ENCODE results near the gene NAV3.
"Not testable (repeated sequence)": the region's sequence is repeated elsewhere in the genome, so short reads cannot be mapped to it uniquely, and the experiment has no call there.

The NAV3 gene

GRCh38 chr12:78199926-78200325 is 369.2 kb downstream of the NAV3 start:
- DNase-seq: no peak

GRCh38 chr12:78204926-78205325 is 374.2 kb downstream of the NAV3 start:
- DNase-seq: no peak

DNA sequence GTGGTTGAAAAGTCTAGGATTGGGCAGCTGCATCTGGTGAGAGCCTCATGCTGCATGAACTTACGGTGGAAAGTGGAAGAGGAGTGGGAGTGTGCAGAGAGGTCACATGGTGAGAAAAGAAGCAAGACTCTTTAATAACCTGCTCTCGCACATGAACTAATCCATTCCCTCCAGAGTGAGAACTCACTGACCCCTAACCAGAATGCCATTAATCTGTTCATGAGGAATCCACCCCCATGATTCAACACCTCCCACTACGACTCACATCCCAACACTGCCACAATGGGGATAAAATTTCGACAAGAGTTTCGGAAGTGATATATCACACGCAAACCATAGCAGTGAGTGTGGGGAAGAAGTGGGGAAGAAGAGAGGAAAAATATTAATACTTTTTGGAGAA is 377.4 kb downstream of the NAV3 start:
- no peak for DNase-seq

GRCh38 chr12:78209846-78210505 is 379.3 kb downstream of the NAV3 start:
- no peak for DNase-seq

- no peak for DNase-seq
Measured at GRCh38 chr12:78210506-78210860, 379.8 kb downstream of the NAV3 start.

- no peak for DNase-seq
Measured at GRCh38 chr12:78210894-78211302, 380.2 kb downstream of the NAV3 start.

GRCh38 chr12:78220811-78221210 is 390.1 kb downstream of the NAV3 start:
- no peak for DNase-seq

GRCh38 chr12:78224154-78224553 is 393.5 kb downstream of the NAV3 start:
- no peak for DNase-seq

GRCh38 chr12:78226763-78227162 is 396.1 kb downstream of the NAV3 start:
- DNase-seq: no peak

DNA sequence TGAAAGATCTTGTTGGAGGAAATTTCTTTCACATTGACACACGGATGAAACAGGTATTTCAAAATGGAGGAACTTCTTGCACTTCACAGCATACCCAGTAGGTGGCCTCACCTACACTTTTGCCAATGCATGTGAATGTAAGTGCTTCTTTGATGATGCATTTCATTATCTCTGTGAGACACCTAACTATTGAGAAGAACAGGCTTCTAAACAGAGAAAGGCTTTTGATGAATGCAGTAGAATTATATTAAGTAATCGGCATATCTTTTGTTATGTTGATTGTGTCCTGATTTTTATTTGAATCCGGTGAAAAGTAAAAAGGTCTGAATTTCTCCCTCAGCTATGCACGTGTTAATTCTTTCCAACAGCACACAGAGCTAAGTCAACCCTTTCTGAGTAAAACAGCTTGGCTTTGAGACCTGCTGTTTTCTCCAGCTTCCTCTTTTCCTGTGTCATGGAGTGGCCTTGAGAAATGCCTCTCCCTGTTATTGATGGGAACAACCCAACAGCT is 399.0 kb downstream of the NAV3 start:
- no peak for DNase-seq

DNA sequence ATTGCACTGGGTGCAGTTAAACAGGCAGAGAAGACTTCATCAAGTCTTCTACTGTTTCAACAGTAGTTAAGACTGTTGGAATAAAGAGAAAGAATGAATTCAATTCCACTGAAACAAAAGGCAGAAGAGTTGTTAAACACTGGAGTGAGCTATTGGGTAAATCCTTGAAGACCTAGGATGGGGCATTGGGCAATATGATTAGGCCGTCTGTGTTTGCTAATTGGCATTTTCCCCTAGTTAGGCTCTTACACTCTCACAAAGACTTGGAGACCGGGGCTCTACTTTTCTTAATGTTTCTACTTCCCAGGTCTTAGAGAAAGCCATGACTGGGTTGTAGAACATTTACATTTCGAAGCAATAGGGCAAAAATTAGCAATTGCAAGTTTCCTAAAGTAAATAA is 402.1 kb downstream of the NAV3 start:
- no peak for DNase-seq

DNA sequence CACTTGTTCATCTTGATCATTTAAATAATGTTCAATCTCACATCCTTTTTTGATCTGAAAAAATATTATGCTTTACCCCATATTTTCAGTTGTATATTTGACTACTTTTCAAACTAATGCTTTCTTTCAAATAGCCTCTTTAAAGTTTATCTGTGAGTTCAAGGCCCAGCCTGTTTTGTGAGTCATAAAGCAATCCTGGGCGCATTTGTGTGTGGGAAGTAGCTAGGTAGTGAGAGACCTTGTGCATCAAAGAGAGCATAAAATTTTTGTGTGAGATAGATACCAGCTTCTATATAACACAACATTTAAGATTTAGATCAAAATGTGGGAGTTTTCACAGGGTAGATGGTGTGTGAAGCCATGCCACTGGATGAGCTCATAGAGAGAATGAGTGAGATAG is 405.6 kb downstream of the NAV3 start:
- DNase-seq: no peak

GRCh38 chr12:78239544-78239943 is 408.9 kb downstream of the NAV3 start:
- no peak for DNase-seq

GRCh38 chr12:78240827-78241226 is 410.1 kb downstream of the NAV3 start:
- no peak for DNase-seq

DNA sequence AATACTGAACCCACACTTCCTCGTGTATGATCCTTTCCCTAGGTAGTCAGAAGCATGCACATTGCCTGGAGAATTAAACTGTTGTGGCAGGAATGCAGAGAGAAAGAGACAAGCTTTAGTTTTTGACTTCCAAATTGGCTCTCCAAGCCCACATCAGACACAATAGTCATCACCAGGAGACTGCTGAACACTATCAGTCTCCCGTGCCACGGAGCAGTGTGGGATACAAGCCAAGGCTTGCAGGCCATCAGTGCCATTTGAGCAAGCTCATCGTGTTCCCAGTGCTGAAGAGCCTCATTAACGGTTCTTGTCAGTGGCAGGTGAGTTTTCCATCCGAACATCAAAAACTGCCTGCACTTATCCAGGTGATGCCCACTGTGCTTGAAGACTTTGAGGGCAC is 410.8 kb downstream of the NAV3 start:
- no peak for DNase-seq

- DNase-seq: no peak
Measured at GRCh38 chr12:78244916-78245507, 414.3 kb downstream of the NAV3 start.

DNA sequence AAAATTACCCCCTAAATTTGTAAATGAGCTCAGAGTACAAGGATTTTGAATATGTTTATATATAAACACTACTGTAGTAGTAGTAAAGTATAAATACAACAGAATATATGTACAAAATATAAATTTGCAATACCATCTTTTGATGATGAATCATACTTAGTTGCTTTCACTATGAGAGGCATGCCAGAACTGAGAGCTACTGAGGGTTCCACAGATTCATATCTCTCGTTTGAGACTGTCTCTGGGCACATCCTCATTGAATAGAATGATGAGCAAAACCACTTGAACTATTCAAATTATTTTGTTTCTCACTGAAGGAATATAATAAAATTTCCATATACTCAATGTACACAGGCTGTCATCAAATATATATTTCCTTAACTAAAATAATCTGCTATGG is 417.6 kb downstream of the NAV3 start:
- no peak for DNase-seq

DNA sequence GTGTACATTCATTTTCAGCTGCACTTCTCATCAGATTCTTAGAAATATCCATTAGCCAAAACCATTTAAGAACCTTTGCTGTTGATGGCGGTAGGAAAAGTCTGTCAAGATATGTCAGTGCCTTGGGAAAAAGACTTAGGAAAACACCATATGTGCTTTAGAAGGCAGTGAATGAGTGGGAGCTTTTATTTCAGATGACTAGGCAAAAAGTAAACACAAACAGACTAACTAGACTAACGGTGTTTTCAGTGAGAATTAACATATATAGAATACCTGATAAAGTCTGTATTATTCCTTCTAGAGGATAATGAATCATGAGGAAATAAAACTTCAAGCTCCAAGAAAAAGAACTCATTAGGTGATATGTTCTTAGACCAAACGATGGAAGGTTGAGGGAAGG is 418.9 kb downstream of the NAV3 start:
- no peak for DNase-seq

GRCh38 chr12:78257662-78258061 is 427.0 kb downstream of the NAV3 start:
- DNase-seq: not testable (repeated sequence)

GRCh38 chr12:78260976-78261375 is 430.3 kb downstream of the NAV3 start:
- DNase-seq: no peak

GRCh38 chr12:78261901-78262300 is 431.2 kb downstream of the NAV3 start:
- DNase-seq: no peak

All from stimulated activated naive CD4-positive, alpha-beta T cell treated with Interleukin-2 at 50 U/mL for 16 hours (primary cell).